ENCODE results near the gene CREB3L2. TPM values are rescaled to one million over a fixed set of nuclear protein-coding genes. Genes with fewer than 3 reads are reported as not detected.

The CREB3L2 gene
- polyA plus RNA-seq, 1 of the 3 experiments (the other 2 are of a cell fraction): 22.9 TPM

DNA sequence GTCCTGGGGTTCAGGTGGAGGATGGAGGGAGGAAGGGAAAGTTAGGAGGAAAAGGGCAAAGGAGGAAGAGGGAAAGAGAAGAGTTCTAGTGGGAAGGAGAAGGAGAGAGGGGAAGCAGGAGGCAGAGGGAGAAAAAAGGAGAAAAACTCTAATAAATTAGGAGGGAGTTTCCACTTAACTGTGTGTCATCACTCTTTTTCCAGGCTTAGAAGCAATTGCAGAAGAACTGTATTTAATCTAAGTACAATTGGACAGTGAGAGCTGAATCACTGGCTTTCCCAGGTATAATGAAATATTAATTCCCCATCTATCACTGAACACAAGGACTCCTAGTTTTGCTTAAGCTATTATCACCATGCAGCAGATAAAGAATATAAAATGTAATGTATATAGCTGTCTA is 76.8 kb downstream of the CREB3L2 start:
- DNase-seq: no peak
- Histone ChIP-seq H3K36me3 (replicated peaks in 1 of 2; ENCODE audit: control insufficient read depth in 1 of 2, insufficient read depth in 2 of 2, low read length in 1 of 2) (peaks cover 12 to 38% of the 10 kb centered on the region in 2 experiments), H3K79me2 (ENCODE audit: insufficient read depth) (peaks cover 97% of the 10 kb centered on the region), H3K9ac (no peak overlapping the region), H3F3A (replicated peaks; ENCODE audit: insufficient read depth) (peaks cover 20% of the 10 kb centered on the region), H3K4me2 (no peak overlapping the region), H3K4me1 (ENCODE audit: control insufficient read depth in 1 of 2, insufficient read depth in 2 of 2, low read depth in 1 of 2, low read length in 1 of 2) (peaks cover 0 to 17% of the 10 kb centered on the region in 2 experiments; a peak in 2 of 4 replicates), H2AFZ (ENCODE audit: low read depth) (no peak overlapping the region), H3K9me2 (no peaks in the 10 kb centered on the region), H3K27me3 (ENCODE audit: insufficient read depth) (no peaks in the 10 kb centered on the region), H3K27ac (ENCODE audit: low read depth in 2 of 2, low read length in 1 of 2) (0 out of 4 replicates have a peak overlapping the region, but pooled peaks of 1 of the 2 experiments have one; percentile 51), H4K20me1 (ENCODE audit: insufficient read depth) (no peaks in the 10 kb centered on the region), H3K4me3 (ENCODE audit: low read depth in 2 of 2, low read length in 1 of 2) (no peak overlapping the region), H3K9me3 (no peaks in the 10 kb centered on the region)
- TF ChIP-seq, protein P1, sequence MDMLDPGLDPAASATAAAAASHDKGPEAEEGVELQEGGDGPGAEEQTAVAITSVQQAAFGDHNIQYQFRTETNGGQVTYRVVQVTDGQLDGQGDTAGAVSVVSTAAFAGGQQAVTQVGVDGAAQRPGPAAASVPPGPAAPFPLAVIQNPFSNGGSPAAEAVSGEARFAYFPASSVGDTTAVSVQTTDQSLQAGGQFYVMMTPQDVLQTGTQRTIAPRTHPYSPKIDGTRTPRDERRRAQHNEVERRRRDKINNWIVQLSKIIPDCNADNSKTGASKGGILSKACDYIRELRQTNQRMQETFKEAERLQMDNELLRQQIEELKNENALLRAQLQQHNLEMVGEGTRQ (IDR thresholded peaks at IDR 0.05; ENCODE audit: borderline replicate concordance, low read depth, low read length): no peak
- no peak for TF ChIP-seq MEF2A (IDR thresholded peaks at IDR 0.05; ENCODE audit: borderline replicate concordance, low read depth)
- no peak for TF ChIP-seq YY1 (IDR thresholded peaks at IDR 0.05; ENCODE audit: low read depth)
- no peak for TF ChIP-seq SIN3A (IDR thresholded peaks at IDR 0.05; ENCODE audit: borderline replicate concordance, low read depth, low read length)
- no peak for TF ChIP-seq ELF1 (IDR thresholded peaks at IDR 0.05)
- TF ChIP-seq GATA2 (CRISPR knock-in tag; IDR thresholded peaks at IDR 0.05): no peak
- no peak for TF ChIP-seq GABPA (IDR thresholded peaks at IDR 0.05; ENCODE audit: low read depth)
- TF ChIP-seq, protein P2, sequence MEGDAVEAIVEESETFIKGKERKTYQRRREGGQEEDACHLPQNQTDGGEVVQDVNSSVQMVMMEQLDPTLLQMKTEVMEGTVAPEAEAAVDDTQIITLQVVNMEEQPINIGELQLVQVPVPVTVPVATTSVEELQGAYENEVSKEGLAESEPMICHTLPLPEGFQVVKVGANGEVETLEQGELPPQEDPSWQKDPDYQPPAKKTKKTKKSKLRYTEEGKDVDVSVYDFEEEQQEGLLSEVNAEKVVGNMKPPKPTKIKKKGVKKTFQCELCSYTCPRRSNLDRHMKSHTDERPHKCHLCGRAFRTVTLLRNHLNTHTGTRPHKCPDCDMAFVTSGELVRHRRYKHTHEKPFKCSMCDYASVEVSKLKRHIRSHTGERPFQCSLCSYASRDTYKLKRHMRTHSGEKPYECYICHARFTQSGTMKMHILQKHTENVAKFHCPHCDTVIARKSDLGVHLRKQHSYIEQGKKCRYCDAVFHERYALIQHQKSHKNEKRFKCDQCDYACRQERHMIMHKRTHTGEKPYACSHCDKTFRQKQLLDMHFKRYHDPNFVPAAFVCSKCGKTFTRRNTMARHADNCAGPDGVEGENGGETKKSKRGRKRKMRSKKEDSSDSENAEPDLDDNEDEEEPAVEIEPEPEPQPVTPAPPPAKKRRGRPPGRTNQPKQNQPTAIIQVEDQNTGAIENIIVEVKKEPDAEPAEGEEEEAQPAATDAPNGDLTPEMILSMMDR (IDR thresholded peaks at IDR 0.05): no peak
- TF ChIP-seq, protein P3, sequence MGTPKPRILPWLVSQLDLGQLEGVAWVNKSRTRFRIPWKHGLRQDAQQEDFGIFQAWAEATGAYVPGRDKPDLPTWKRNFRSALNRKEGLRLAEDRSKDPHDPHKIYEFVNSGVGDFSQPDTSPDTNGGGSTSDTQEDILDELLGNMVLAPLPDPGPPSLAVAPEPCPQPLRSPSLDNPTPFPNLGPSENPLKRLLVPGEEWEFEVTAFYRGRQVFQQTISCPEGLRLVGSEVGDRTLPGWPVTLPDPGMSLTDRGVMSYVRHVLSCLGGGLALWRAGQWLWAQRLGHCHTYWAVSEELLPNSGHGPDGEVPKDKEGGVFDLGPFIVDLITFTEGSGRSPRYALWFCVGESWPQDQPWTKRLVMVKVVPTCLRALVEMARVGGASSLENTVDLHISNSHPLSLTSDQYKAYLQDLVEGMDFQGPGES (IDR thresholded peaks at IDR 0.05; ENCODE audit: low read depth, low read length): no peak
- ChIA-PET POLR2A (no interaction called here), CTCF (interaction anchor here (1.0 to 1.4 kb wide), 5 partner anchors 8 to 84 kb away, joined by 3 to 6 read pairs (median 4); no protein-coding TSS in a partner anchor)

DNA sequence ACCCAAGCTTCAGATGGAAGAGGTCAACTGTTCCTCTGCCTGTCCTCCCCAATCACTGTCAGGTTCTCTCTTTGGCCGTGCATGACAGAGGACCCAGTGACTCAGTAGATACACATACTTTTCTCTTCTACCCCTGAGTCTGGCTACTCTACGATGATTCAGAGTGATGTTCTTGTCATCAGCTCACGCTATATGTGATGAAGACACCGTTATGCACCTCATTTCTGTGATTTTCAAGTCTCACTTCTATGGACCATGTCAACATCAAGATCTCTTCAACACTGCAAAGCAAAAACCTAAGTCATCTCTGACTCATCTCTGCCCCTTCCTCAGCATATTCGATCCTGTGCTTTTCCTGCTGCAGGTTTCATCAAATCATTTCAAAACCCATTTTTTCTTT is 78.5 kb downstream of the CREB3L2 start:
- 0 out of 2 replicates have a peak overlapping the region, but pooled peaks have one; percentile 1 for H3K4me2 ChIP-seq
- TF ChIP-seq TCF12 (IDR thresholded peaks at IDR 0.05) (peak; percentile 66), TEAD4 (IDR thresholded peaks at IDR 0.05; ENCODE audit: borderline replicate concordance, insufficient read depth) (no peak), EZH2phosphoT487 (IDR thresholded peaks at IDR 0.05; ENCODE audit: borderline replicate concordance, low read depth) (no peak), RXRA (IDR thresholded peaks at IDR 0.05; ENCODE audit: borderline replicate concordance, low read depth) (no peak), EP300 (IDR thresholded peaks at IDR 0.05; ENCODE audit: borderline replicate concordance in 1 of 2, low read depth in 1 of 2, low read length in 1 of 2) (peak in 1 of 2 experiments; percentile 34; a peak in 1 of 4 replicates), SIN3A (IDR thresholded peaks at IDR 0.05; ENCODE audit: borderline replicate concordance, low read depth, low read length) (no peak), YY1 (IDR thresholded peaks at IDR 0.05; ENCODE audit: low read depth) (no peak), FOXM1 (IDR thresholded peaks at IDR 0.05; ENCODE audit: low read depth) (no peak), RCOR1 (IDR thresholded peaks at IDR 0.05; ENCODE audit: low read length) (no peak), POLR2AphosphoS5 (IDR thresholded peaks at IDR 0.05; ENCODE audit: low read depth, low read length) (no peak), FOSL2 (IDR thresholded peaks at IDR 0.05; ENCODE audit: borderline replicate concordance, low read depth) (peak; percentile 77), ELF1 (IDR thresholded peaks at IDR 0.05) (no peak), RAD21 (IDR thresholded peaks at IDR 0.05; ENCODE audit: low read length) (no peak), NFIC (IDR thresholded peaks at IDR 0.05; ENCODE audit: borderline replicate concordance) (no peak), TAF1 (IDR thresholded peaks at IDR 0.05; ENCODE audit: borderline replicate concordance, low read depth, low read length) (no peak), RFX5 (IDR thresholded peaks at IDR 0.05; ENCODE audit: low read length) (no peak)
- TF ChIP-seq, protein P4, sequence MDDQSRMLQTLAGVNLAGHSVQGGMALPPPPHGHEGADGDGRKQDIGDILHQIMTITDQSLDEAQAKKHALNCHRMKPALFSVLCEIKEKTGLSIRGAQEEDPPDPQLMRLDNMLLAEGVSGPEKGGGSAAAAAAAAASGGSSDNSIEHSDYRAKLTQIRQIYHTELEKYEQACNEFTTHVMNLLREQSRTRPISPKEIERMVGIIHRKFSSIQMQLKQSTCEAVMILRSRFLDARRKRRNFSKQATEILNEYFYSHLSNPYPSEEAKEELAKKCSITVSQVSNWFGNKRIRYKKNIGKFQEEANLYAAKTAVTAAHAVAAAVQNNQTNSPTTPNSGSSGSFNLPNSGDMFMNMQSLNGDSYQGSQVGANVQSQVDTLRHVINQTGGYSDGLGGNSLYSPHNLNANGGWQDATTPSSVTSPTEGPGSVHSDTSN (IDR thresholded peaks at IDR 0.05): peak; percentile 91
- TF ChIP-seq, protein P5, sequence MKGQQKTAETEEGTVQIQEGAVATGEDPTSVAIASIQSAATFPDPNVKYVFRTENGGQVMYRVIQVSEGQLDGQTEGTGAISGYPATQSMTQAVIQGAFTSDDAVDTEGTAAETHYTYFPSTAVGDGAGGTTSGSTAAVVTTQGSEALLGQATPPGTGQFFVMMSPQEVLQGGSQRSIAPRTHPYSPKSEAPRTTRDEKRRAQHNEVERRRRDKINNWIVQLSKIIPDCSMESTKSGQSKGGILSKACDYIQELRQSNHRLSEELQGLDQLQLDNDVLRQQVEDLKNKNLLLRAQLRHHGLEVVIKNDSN (IDR thresholded peaks at IDR 0.05; ENCODE audit: borderline replicate concordance, low read depth): no peak

More for the DNA sequence above, 78.5 kb downstream of the CREB3L2 start:
- peaks cover 12 to 38% of the 10 kb centered on the region in 2 experiments for H3K36me3 ChIP-seq (replicated peaks in 1 of 2; ENCODE audit: control insufficient read depth in 1 of 2, insufficient read depth in 2 of 2, low read length in 1 of 2)
- H3K27me3 ChIP-seq (ENCODE audit: insufficient read depth): no peaks in the 10 kb centered on the region
- CTCF ChIA-PET: interaction anchor here (0.8 to 1.4 kb wide), 6 partner anchors 11 to 86 kb away, joined by 3 to 5 read pairs (median 4); no protein-coding TSS in a partner anchor
- H3K4me3 ChIP-seq (ENCODE audit: low read depth in 2 of 2, low read length in 1 of 2): no peak overlapping the region
- POLR2A ChIA-PET: no interaction called here
- H3K79me2 ChIP-seq (ENCODE audit: insufficient read depth): peaks cover 97% of the 10 kb centered on the region
- no peak overlapping the region for H3K9ac ChIP-seq
- no peak overlapping the region for H2AFZ ChIP-seq (ENCODE audit: low read depth)
- peak overlapping the region in 1 of 2 experiments; percentile 51; a peak in 3 of 4 replicates for H3K27ac ChIP-seq (ENCODE audit: low read depth in 2 of 2, low read length in 1 of 2)
- 59% methylated on average over 5 of the region's 5 CpGs for WGBS (ENCODE audit: low lambda C conversion rate)
- H3K9me3 ChIP-seq: no peaks in the 10 kb centered on the region
- no peaks in the 10 kb centered on the region for H4K20me1 ChIP-seq (ENCODE audit: insufficient read depth)
- no peaks in the 10 kb centered on the region for H3K9me2 ChIP-seq
- no peak for DNase-seq
- H3F3A ChIP-seq (replicated peaks; ENCODE audit: insufficient read depth): peaks cover 17% of the 10 kb centered on the region
- peaks cover 0 to 15% of the 10 kb centered on the region in 2 experiments; a peak in 2 of 4 replicates for H3K4me1 ChIP-seq (ENCODE audit: control insufficient read depth in 1 of 2, insufficient read depth in 2 of 2, low read depth in 1 of 2, low read length in 1 of 2)

Measured in SK-N-SH (cell line).